ENCODE data around the gene CORIN.
"Not testable (repeated sequence)": the region's sequence is repeated elsewhere in the genome, so short reads cannot be mapped to it uniquely, and the experiment has no call there.

CORIN gene

DNA sequence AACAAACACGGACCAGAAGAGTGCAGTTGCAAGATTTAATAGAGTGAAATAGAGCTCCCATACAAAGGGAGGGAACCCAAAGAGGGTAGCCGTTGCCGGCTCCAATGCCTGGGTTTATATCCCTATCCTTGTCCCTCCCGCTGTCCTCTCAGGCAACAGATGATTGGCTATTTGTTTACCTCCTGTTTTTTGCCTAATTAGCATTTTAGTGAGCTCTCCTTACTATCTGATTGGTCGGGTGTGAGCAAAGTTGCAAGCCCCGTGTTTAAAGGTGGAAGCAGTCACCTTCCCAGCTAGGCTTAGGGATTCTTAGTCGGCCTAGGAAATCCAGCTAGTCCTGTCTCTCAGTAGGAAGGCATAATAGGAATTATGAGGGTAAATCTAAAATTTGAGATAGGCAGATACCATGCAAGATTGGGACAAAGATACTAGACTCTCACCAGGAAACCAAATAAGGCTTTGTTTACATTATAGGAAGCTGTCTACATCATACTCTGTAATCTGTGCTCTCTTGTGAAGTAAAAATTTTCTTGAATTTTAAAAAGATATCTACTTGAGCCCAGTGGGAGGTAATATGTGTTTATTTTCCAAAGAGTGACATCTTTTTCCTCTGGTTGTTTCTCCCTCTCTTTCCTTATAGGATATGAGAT lies 286.8 kb downstream of the CORIN start:
- peaks cover 20 to 27% of the 10 kb centered on the region in 2 donors for H3K36me3 ChIP-seq (ENCODE audit: control insufficient read depth in 2 of 2, insufficient read depth in 2 of 2, low read length in 2 of 2)
- no peaks in the 10 kb centered on the region for H3K9me3 ChIP-seq (ENCODE audit: control insufficient read depth in 2 of 2, low read length in 2 of 2)
- H3K27me3 ChIP-seq (ENCODE audit: control insufficient read depth in 1 of 2, insufficient read depth in 2 of 2, low read length in 2 of 2), result no peaks in the 10 kb centered on the region
- no peak overlapping the region for H3K27ac ChIP-seq (ENCODE audit: low read length)
- no peak overlapping the region for H3K9ac ChIP-seq (ENCODE audit: low read length in 2 of 2)
- H3K4me1 ChIP-seq (ENCODE audit: control insufficient read depth, insufficient read depth, low read length), result no peaks in the 10 kb centered on the region
- H3K4me3 ChIP-seq (ENCODE audit: low read length in 2 of 2), result no peak overlapping the region

DNA sequence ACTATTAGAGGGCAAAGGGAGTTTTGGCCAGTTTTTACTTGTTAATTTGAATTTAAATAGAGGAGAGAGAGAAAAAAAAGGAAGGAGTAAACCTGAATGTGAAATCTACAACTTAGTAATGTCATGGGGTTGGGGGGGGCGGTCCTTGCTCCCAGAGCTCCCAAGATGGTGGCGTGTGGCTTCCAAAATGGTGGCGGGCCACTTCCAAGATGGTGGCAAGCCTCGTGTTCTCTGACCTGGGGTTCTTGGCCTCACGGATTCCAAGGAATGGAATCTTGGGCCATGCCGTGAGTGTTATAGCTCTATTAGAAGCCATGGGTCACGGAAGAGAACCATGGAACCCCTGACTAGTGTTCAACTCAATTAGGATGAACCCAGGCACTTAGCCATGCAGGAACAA lies 287.5 kb downstream of the CORIN start:
- not testable (repeated sequence) for H3K9me3 ChIP-seq (ENCODE audit: control insufficient read depth in 2 of 2, low read length in 2 of 2); H3K27ac ChIP-seq (ENCODE audit: low read length); H3K4me3 ChIP-seq (ENCODE audit: low read length in 2 of 2); H3K4me1 ChIP-seq (ENCODE audit: control insufficient read depth, insufficient read depth, low read length); H3K9ac ChIP-seq (ENCODE audit: low read length in 2 of 2); H3K27me3 ChIP-seq (ENCODE audit: control insufficient read depth in 1 of 2, insufficient read depth in 2 of 2, low read length in 2 of 2)
- H3K36me3 ChIP-seq (ENCODE audit: control insufficient read depth in 2 of 2, insufficient read depth in 2 of 2, low read length in 2 of 2), result peaks cover 20 to 27% of the 10 kb centered on the region in 2 donors

All from stomach smooth muscle (tissue), 2 donors.